Retina (tissue), 1 donor: ENCODE measurements around the gene TRAPPC10.

ENCODE experiments used
- DNase-seq: peaks from one replicate; pipeline ENCODE4 v3.0.0-alpha.2; 2016

The TRAPPC10 gene

GRCh38 chr21:44006017-44006619 lies 6.0 kb upstream of the TRAPPC10 start:
- no peak for DNase-seq

GRCh38 chr21:44006656-44007055 lies 5.5 kb upstream of the TRAPPC10 start:
- no peak for DNase-seq

- no peak for DNase-seq
Observed at GRCh38 chr21:44010429-44010828, 1.7 kb upstream of the TRAPPC10 start.

DNA sequence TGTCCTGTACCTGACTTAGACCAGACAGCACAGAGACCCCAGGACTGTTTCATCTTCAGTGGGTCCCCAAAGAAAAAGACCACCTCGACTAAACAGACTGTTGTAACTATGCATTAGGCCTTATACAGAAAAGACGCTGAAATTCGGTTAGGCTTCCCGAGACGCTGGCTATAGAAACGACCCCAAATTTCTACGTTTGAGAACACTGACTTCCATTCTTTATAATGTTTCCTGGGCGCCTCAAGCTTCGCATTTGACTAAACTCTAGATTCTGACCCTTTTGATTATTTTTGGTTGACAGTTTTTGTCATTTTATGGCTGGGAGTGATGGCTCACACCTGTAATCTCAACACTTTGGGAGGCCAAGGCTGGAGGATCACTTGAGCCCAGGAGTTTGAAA lies 986 bp upstream of the TRAPPC10 start:
- DNase-seq, result no peak

- peak; percentile 57 for DNase-seq
Observed at GRCh38 chr21:44012474-44013379, 618 bp downstream of the TRAPPC10 start.

DNA sequence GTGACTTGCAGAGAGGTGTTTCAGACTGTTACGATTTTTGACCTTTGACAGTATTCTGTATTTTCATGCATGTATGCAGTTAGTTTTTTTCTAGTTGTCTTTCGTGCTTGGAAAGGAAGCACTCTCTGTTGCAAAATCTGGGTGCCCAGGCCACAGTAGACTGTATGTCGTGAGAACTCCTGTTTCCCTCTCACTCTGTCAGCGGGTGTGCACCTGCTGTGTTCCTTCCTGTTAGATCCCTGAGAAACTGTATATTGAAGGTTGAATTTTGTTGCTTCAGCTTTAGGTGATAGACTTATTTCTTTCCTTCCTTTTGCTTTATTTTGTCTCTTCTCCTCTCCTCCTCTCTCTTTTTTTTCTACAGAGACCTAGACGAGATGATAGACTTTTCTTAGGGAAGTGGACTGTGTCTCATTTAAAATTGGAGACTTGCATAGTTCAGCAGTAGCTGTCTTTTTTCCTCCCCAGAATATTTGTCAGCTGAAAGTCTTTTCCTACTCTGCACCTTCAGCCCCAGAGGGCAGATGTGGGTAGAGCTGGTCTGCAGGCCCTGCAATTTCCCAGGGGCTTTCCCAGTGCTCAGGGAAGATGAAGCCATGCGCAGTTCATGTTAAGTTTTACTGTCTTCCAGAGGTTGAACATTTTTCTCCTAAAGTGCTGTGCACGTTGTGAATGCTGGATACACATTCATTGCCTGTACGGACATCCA lies 1.4 kb downstream of the TRAPPC10 start:
- no peak for DNase-seq

- DNase-seq, result no peak
Observed at GRCh38 chr21:44017601-44018000, 5.5 kb downstream of the TRAPPC10 start.

- DNase-seq, result no peak
Observed at GRCh38 chr21:44018127-44018526, 6.0 kb downstream of the TRAPPC10 start.

GRCh38 chr21:44018813-44019567 lies 6.9 kb downstream of the TRAPPC10 start:
- no peak for DNase-seq

DNA sequence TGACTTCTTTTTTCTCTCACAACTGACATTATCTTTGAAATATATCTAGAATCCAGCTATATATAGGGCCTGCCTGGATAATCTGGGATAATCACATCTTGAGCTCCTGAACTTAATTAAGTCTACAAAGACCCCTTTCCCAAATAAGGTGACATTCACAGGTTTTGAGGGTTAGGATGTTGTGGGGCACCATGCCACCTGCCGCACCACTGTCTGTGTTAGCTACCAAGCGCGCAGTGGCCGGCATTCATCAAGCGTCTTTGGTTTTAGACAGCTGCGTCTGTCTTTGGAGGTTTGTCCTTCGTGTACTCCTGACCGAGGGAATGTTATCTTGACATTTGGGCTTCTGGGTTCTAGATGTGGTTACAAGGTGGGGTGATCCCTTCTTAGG lies 7.5 kb downstream of the TRAPPC10 start:
- no peak for DNase-seq

DNA sequence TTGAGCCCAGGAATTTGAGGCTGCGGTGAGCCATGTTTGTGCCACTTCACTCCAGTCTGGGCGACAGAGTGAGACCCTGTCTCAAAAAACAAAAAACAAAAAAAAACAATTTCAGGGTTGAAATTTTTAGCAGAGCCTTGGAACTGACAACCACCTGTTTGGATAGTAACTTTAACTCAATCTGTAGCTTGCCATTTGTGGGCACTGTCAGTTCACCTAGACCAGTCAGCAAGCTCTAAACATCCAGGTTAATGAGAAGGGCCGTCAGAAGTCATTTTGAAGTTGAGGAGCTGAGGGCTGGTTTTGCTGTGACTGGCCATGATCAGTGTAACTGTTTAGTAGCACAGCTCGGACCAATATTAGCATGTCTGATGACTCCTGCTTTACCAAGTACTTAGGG lies 8.4 kb downstream of the TRAPPC10 start:
- DNase-seq, result no peak

- DNase-seq, result no peak
Observed at GRCh38 chr21:44021064-44021463, 9.0 kb downstream of the TRAPPC10 start.

DNA sequence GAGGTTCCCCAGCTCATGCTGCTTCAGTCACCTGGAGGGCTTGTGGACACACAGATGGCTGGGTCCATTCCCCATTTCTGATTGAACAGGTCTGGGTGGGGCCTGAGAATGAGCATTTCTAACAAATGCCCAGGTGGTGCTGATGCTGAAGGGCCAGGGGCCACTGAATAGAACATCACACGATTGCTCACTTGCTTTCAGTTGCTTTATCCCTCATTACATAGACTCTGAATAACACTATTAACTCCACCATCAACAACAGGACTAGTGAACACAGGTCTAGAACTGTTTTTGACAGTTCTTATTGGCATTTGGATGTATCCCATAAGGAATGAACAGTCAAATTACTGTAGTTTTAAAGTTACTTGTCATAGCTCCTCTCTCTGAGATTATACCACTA lies 12.1 kb downstream of the TRAPPC10 start:
- DNase-seq, result no peak

GRCh38 chr21:44024887-44025353 lies 12.8 kb downstream of the TRAPPC10 start:
- no peak for DNase-seq

GRCh38 chr21:44027607-44028286 lies 15.6 kb downstream of the TRAPPC10 start:
- DNase-seq, result no peak

- no peak for DNase-seq
Observed at GRCh38 chr21:44028287-44028659, 16.2 kb downstream of the TRAPPC10 start.

- no peak for DNase-seq
Observed at GRCh38 chr21:44029460-44030087, 17.5 kb downstream of the TRAPPC10 start.

GRCh38 chr21:44035244-44035643 lies 23.1 kb downstream of the TRAPPC10 start:
- no peak for DNase-seq

DNA sequence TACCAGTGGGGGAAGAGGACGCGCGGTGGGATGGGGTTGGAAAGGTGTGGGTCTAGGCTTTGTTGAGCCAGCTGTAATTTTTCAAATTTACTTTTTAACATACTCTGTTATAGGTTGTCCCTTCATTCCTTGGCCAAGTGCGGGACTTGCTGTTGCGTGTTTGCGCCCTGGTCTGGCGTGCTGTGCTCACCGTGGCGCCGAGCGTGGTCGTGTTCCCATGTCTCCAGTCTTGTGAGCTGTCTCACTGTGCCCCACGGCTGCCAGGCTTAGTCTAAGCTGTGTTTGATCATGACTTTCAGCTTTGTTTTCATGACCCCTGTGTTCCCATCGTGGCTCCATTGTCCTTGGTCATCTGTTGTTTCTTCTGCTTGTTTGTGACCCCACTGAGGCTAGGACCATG lies 26.0 kb downstream of the TRAPPC10 start:
- DNase-seq, result no peak

DNA sequence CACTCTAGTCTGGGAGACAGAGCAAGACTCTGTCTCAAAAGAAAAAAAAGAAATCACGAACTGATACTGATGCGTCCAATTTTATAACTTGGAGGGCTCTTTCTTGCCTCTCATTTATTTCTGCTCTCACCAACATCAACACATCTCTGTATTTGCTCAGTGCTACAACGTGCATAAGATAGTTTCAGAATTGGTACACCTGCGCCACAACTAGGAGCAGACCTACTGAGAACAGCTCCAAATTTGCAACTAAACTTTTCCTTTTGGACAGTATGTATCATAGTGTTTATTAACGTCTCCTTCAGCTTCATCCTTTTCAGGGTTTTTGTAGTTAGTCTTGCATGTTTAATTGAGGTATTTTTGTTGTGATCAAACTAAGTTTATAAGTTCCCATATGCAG lies 27.7 kb downstream of the TRAPPC10 start:
- no peak for DNase-seq

- no peak for DNase-seq
Observed at GRCh38 chr21:44043613-44044012, 31.5 kb downstream of the TRAPPC10 start.

DNA sequence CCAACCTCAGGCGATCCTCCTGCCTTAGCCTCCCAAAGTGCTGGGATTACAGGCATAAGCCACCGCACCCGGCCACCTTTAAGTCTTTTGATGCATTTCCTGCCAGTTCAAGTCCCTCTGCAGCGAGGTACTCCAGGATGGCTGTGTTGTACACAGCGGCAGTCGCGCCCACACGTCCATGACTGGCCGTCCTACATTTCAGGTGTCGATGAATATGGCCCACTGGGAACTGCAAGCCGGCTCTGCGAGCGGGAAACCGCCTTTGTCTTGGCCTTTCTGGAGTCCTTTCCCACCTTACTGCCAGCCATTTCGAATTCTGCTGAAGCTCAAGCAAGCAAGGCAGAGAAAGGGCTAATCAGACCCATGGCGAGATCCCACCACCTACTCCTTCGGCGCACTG lies 34.6 kb downstream of the TRAPPC10 start:
- no peak for DNase-seq
